GM06990 (cell line): ENCODE measurements around the gene GRIA1.

Experiments
- DNase-seq: peaks from one replicate; pipeline ENCODE4 v3.0.0-alpha.2; 2011; ENCODE audit not compliant: insufficient read length; ENCODE audit errors: extremely low read depth
- H3K27me3 ChIP-seq: replicated peaks from 2 replicates; pipeline ENCODE4 v1.6.0; 2011; ENCODE audit warnings: low read length; ENCODE audit not compliant: control insufficient read depth, insufficient read depth
- H3K36me3 ChIP-seq: 2 replicates; pipeline ENCODE4 v1.5.1; 2011; ENCODE audit warnings: low read length; ENCODE audit not compliant: control insufficient read depth, insufficient read depth
- H3K4me3 ChIP-seq: replicated peaks from 2 replicates; pipeline ENCODE4 v1.5.1; 2011; ENCODE audit warnings: low read depth, mild to moderate bottlenecking, control low read depth, low read length
- CTCF ChIP-seq: IDR thresholded peaks from 2 replicates; pipeline ENCODE4 v1.5.1; 2011; ENCODE audit warnings: low read length, control low read depth, mild to moderate bottlenecking, inconsistent platforms; ENCODE audit not compliant: insufficient read depth, poor library complexity, severe bottlenecking

Gene GRIA1

GRCh38 chr5:153610811-153611210 lies 120.3 kb downstream of the GRIA1 start:
- Histone ChIP-seq H3K27me3 (no peaks in the 10 kb centered on the region), H3K36me3 (no peaks in the 10 kb centered on the region), H3K4me3 (no peak overlapping the region)
- no peak for DNase-seq
- no peak for TF ChIP-seq CTCF

- no peaks in the 10 kb centered on the region for H3K36me3 ChIP-seq
- no peak for DNase-seq
- no peak overlapping the region for H3K4me3 ChIP-seq
- no peaks in the 10 kb centered on the region for H3K27me3 ChIP-seq
- TF ChIP-seq CTCF, result no peak
These were observed 122.7 kb downstream of the GRIA1 start for GRCh38 chr5:153613144-153613543.

- no peaks in the 10 kb centered on the region for H3K27me3 ChIP-seq
- H3K36me3 ChIP-seq, result no peaks in the 10 kb centered on the region
- H3K4me3 ChIP-seq, result no peak overlapping the region
- DNase-seq, result no peak
- no peak for TF ChIP-seq CTCF
These were observed 123.2 kb downstream of the GRIA1 start for GRCh38 chr5:153613672-153614071.

- no peak for DNase-seq
- Histone ChIP-seq H3K4me3 (no peak overlapping the region), H3K36me3 (no peaks in the 10 kb centered on the region), H3K27me3 (no peaks in the 10 kb centered on the region)
- no peak for TF ChIP-seq CTCF
These were observed 126.7 kb downstream of the GRIA1 start for GRCh38 chr5:153617190-153617589.

GRCh38 chr5:153618307-153618706 lies 127.8 kb downstream of the GRIA1 start:
- Histone ChIP-seq H3K27me3 (no peaks in the 10 kb centered on the region), H3K4me3 (no peak overlapping the region), H3K36me3 (no peaks in the 10 kb centered on the region)
- no peak for DNase-seq
- TF ChIP-seq CTCF, result no peak

GRCh38 chr5:153618867-153619266 lies 128.4 kb downstream of the GRIA1 start:
- DNase-seq, result no peak
- TF ChIP-seq CTCF, result no peak
- Histone ChIP-seq H3K4me3 (no peak overlapping the region), H3K27me3 (no peaks in the 10 kb centered on the region), H3K36me3 (no peaks in the 10 kb centered on the region)
